Raji (cell line): ENCODE measurements around the gene NR1I3.
A peak's percentile ranks its signal among the peaks of the same experiment; 100 is the strongest.

Experiments
- POLR2A ChIP-seq: IDR thresholded peaks from 2 replicates; pipeline ENCODE4 v1.6.1; 2011; ENCODE audit warnings: low read depth, low read length, control low read depth; ENCODE audit not compliant: insufficient read depth

Gene NR1I3

DNA sequence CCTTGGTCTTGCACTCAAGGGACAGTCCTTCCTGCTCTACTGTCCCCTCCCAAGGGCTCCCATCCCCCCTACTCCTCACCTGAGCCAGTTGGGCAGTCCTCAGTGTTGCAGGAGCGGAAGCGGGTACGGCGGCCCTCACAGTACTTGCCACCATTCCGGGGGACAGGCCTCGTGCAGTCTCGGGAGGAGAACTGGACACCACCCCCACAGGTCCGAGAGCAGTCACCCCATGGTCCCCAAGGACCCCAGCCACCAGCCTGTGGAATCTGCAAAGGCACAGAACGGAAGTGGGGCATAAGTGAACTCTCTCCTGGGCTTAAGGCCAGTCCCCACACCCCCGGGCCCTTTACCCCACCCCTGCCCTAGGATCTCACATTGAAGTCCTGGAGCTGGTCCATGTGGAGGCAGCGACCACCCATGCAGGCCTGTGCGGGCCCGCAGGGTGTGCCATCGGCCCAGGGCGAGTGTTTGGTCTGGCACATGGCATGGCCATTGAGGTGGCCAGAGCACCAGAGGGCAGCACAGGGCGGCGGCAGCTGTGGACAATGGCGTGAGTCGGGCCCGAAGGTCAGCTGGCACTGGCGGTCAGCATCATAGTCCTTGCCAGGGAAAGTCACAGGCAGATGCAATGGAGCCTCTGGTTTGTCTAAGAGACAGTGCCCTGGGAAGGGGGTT, 44.3 kb downstream of the NR1I3 start:
- TF ChIP-seq POLR2A: no peak

DNA sequence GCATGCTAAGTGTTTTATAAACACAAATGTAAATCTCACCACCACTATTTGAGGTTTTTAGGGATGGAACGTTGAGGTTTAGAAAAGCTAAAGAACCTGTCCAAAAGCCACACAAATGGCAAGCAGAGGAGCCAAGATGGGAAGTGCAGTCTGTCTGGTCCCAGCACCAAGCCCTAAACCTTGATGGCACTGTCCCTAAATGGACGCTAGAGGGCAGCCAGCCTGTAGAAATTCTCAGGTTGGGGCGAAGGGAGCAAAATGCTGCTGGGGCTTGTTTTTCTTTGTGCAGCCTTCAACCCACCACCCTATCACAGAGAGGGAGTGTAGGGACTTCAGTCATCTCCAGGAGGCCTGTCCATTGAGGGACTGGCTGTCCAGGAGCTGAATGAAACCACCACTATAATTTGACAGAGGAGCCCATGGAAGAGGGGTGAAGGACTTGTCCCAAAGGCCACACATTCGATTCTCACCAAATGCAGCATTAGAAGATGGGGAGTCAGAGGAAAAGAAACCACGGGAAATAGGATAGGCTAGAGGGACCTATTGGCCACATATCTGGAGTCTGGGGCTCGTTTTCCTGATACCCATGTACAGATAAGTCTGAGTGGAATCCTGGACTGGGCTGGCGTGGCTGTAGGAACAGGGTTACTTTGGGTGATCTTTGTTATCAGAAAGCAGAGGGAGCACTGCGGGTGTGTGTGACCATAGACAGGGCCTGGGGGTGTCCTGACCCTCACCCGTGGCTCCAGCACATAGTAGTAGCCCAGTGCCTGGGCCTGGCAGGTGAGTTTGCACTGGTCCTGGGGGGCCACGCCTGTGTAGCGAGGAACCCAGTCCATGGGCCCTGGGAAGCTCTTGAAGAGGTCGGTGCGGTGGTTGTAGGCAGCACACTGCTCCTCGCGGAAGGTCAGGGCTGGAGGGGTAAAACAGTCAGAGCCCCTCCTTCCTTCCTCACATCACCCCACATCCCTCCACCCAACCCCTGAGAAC, 45.2 kb downstream of the NR1I3 start:
- no peak for TF ChIP-seq POLR2A

GRCh38 chr1:161191971-161192370, 46.0 kb downstream of the NR1I3 start:
- TF ChIP-seq POLR2A: no peak

DNA sequence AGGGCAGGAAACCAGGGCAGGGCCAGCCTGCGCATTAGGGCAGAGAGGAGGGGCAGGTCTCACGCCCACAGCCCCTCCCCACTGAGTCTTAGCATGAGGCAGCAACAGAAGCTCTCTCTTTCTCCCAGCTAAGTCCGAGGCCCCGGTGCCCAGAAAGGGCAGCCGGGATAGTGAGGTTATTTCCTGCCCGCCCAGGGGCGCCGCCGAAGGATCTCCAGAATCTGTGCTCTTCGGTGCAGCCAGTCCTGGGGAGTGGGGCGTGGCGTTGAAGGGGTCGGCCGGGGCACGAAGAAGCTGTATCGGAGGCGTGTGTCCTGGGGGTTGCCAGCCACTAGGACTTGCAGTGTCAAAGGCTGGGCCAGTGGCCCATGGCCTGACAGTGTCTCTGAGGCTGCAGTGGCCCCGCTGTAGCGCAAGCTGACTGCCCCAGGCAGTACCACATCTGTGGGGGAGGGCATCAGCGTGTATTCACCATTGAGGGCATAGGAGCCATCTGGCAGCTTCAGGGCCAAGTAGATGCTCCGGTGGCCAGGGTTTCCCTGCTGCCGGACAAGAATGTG, 47.0 kb downstream of the NR1I3 start:
- no peak for TF ChIP-seq POLR2A

GRCh38 chr1:161189036-161189435, 49.0 kb downstream of the NR1I3 start:
- TF ChIP-seq POLR2A: no peak

GRCh38 chr1:161188381-161188780, 49.6 kb downstream of the NR1I3 start:
- no peak for TF ChIP-seq POLR2A

- no peak for TF ChIP-seq POLR2A
Observed at GRCh38 chr1:161187311-161187710, 50.7 kb downstream of the NR1I3 start.

GRCh38 chr1:161185732-161186311, 52.2 kb downstream of the NR1I3 start:
- no peak for TF ChIP-seq POLR2A

- 0 out of 2 replicates have a peak, but pooled peaks have one; percentile 32 for TF ChIP-seq POLR2A
Observed at GRCh38 chr1:161185282-161185682, 52.7 kb downstream of the NR1I3 start.

DNA sequence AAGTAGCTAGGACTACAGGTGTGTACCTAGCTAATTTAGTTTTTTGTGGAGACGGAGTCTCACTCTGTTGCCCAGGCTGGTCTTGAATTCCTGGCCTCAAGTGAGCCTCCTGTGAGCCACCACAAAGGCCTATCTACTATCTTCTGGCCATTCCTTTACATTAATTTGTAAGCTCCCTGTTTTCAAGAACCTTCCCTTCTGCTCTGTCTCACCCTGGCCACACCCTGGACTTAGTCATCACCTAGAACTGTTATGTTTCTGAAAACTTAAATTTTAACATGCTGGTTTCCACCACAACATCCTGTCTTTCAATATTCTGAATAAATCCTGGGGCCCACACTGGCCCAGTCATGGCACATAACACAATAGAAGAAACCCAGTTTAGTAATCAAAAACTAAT, 55.8 kb downstream of the NR1I3 start:
- no peak for TF ChIP-seq POLR2A

- no peak for TF ChIP-seq POLR2A
Observed at GRCh38 chr1:161180639-161181038, 57.4 kb downstream of the NR1I3 start.

- no peak for TF ChIP-seq POLR2A
Observed at GRCh38 chr1:161179698-161180097, 58.3 kb downstream of the NR1I3 start.
